ENCODE results near the gene C1QTNF1. TPM values are rescaled to one million over a fixed set of nuclear protein-coding genes. Genes with fewer than 3 reads are reported as not detected.

Gene C1QTNF1
- total RNA-seq, 1 experiment from 2014 or later = 4.0 TPM

DNA sequence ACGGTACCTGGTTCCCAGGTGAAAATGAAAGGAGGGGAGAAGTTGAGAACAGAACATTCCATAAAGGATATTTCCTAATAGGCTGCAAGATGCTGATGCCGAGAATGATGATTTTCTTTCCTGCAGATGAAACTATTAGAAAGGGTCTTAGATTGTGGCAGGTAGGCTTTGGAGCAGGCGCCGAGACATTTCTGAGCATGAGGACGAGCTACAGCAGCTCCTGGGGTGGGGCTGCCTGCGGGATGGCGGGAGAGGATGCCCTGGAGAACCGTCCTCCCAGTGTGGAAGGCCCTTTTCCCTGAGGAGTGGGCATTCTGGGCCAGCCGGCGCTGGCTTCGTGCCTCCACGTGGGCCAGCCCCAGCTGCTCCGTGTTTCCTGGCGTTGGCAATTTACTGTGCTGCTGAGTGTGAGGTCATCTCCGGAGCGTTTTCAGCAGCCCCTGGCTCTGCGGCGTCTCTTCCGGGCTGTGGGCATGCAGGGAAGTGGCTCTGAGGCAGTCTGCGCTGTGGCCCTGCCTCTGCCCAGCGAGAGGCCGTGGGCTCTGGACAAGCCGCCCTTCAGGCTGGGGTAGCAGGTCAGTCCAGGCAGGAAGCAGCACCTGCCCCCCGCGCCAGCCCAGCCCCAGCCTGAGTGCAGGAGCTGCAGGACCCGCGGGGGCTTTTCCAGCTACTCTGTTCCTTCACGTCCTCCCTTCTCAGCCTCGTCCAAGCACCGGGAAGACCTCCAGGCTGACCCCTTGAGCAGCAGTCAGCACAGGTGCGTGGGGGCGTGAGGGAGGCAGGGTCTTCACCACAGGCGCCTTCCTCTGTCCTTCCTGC, 62.8 kb downstream of the C1QTNF1 start:
- ChIA-PET CTCF (interaction anchor here (1.2 to 5.4 kb wide), 13 partner anchors 8 to 622 kb away, joined by 4 to 126 read pairs (median 5); partner anchors contain the start of gene ENGASE), RAD21 (ENCODE audit: low non-redundant PET in 1 of 2, low total read pairs in 2 of 2, uncharacterized antibody in 2 of 2, unreplicated experiment in 2 of 2) (interaction anchor here (0.6 to 2.4 kb wide), 8 partner anchors 41 to 622 kb away, joined by 3 to 10 read pairs (median 4); no protein-coding TSS in a partner anchor), POLR2A (interaction anchor here (1.4 kb wide), 1 partner anchor 12 kb away, joined by 4 read pairs; the partner anchor contains the start of gene ENGASE)
- no peaks in the 10 kb centered on the region for H3K79me2 ChIP-seq (ENCODE audit: insufficient read depth, low read length)
- intact Hi-C loops (cut with micrococcal nuclease) = loop anchor here (1.0 to 5.0 kb wide), 4 partner anchors 39 to 306 kb away; no protein-coding TSS in a partner anchor
- no peak overlapping the region for H3K27ac ChIP-seq (ENCODE audit: low read depth, low read length)
- H3K4me1 ChIP-seq (ENCODE audit: control insufficient read depth in 1 of 2, insufficient read depth in 2 of 2, low read length in 2 of 2) = no peaks in the 10 kb centered on the region
- H2AFZ ChIP-seq (ENCODE audit: low read depth, low read length, poor library complexity, severe bottlenecking) = no peak overlapping the region
- BruUV-seq (replicated peaks) = TSS peak; percentile 21
- ATAC-seq (0 out of 2 replicates have a peak, but pooled peaks have one; percentile 1), DNase-seq (ENCODE audit: low read depth, low spot score) (no peak)
- H3K36me3 ChIP-seq (ENCODE audit: control insufficient read depth in 1 of 2, insufficient read depth in 2 of 2, low read length in 2 of 2) = peaks cover 13 to 16% of the 10 kb centered on the region in 2 experiments; a peak in 3 of 4 replicates
- H3K9me3 ChIP-seq (ENCODE audit: control insufficient read depth in 1 of 2, insufficient read depth in 1 of 2, low read depth in 1 of 2, low read length in 2 of 2) = no peaks in the 10 kb centered on the region
- H3K27me3 ChIP-seq (ENCODE audit: insufficient read depth, low read length) = no peaks in the 10 kb centered on the region
- H4K20me1 ChIP-seq (ENCODE audit: insufficient read depth) = no peaks in the 10 kb centered on the region
- no peak overlapping the region for H3K4me3 ChIP-seq (replicated peaks in 1 of 2; ENCODE audit: low read depth in 1 of 2, low read length in 2 of 2)
- no peak overlapping the region for H3K9ac ChIP-seq (ENCODE audit: low read length)
- no peaks in the 10 kb centered on the region for H3K9me2 ChIP-seq (ENCODE audit: insufficient read depth)
- TF ChIP-seq YY1 (IDR thresholded peaks at IDR 0.05; ENCODE audit: extremely low read depth, insufficient replicate concordance, low read depth, low read length) (no peak), SRF (IDR thresholded peaks at IDR 0.05; ENCODE audit: low read depth) (no peak), ZNF274 (IDR thresholded peaks at IDR 0.05; ENCODE audit: low read depth, low read length) (no peak), CEBPB (IDR thresholded peaks at IDR 0.05; ENCODE audit: low read depth) (no peak)
- TF ChIP-seq, protein P1, sequence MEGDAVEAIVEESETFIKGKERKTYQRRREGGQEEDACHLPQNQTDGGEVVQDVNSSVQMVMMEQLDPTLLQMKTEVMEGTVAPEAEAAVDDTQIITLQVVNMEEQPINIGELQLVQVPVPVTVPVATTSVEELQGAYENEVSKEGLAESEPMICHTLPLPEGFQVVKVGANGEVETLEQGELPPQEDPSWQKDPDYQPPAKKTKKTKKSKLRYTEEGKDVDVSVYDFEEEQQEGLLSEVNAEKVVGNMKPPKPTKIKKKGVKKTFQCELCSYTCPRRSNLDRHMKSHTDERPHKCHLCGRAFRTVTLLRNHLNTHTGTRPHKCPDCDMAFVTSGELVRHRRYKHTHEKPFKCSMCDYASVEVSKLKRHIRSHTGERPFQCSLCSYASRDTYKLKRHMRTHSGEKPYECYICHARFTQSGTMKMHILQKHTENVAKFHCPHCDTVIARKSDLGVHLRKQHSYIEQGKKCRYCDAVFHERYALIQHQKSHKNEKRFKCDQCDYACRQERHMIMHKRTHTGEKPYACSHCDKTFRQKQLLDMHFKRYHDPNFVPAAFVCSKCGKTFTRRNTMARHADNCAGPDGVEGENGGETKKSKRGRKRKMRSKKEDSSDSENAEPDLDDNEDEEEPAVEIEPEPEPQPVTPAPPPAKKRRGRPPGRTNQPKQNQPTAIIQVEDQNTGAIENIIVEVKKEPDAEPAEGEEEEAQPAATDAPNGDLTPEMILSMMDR (IDR thresholded peaks at IDR 0.05 in 2 of 3, conservative IDR thresholded peaks at IDR 0.05 in 1 of 3; ENCODE audit: borderline replicate concordance in 1 of 3, insufficient read depth in 1 of 3, low read depth in 2 of 3, low read length in 2 of 3) = no peak
- no peak overlapping the region for H3K4me2 ChIP-seq (ENCODE audit: low read length)

Measured in HCT116 (cell line).